GM12891 (cell line): ENCODE data around the gene IGDCC3.
"Not testable (repeated sequence)": the region's sequence is repeated elsewhere in the genome, so short reads cannot be mapped to it uniquely, and the experiment has no call there.

Experiments
- DNase-seq: peaks from one replicate; pipeline ENCODE4 v3.0.0; 2011; ENCODE audit warnings: low spot score; ENCODE audit not compliant: insufficient read length
- FAIRE-seq: peaks from 2 replicates; lab custom pipeline; 2011; peaks lifted over from hg19 to GRCh38; lab: Jason Lieb, UNC
- PAX5 ChIP-seq: IDR thresholded peaks from 2 replicates; pipeline ENCODE4 v1.6.1; 2011; ENCODE audit warnings: low read length, moderate library complexity, mild to moderate bottlenecking; ENCODE audit not compliant: insufficient read depth, severe bottlenecking
- POLR2A ChIP-seq: IDR thresholded peaks from 2 replicates; pipeline ENCODE4 v1.6.1; 2011; ENCODE audit warnings: low read depth, low read length, control low read depth
- POLR2AphosphoS5 ChIP-seq: IDR thresholded peaks from 2 replicates; pipeline ENCODE4 v1.6.1; 2011; ENCODE audit warnings: low read depth, low read length, control low read depth
- POU2F2 ChIP-seq: IDR thresholded peaks from 2 replicates; pipeline ENCODE4 v1.6.1; 2011; ENCODE audit warnings: low read depth, mild to moderate bottlenecking, control low read depth, low read length, moderate library complexity
- SPI1 ChIP-seq: IDR thresholded peaks from 2 replicates; pipeline ENCODE4 v1.6.1; 2011; ENCODE audit warnings: low read depth, low read length, control low read depth
- TAF1 ChIP-seq: IDR thresholded peaks from 2 replicates; pipeline ENCODE4 v1.6.1; 2011; ENCODE audit warnings: low read depth, low read length, control low read depth

Gene IGDCC3

GRCh38 chr15:65399001-65399706 lies 21.4 kb upstream of the IGDCC3 start:
- no peak for FAIRE-seq
- DNase-seq: no peak
- no peak for TF ChIP-seq POU2F2

GRCh38 chr15:65398486-65398885 lies 20.7 kb upstream of the IGDCC3 start:
- not testable (repeated sequence) for FAIRE-seq, DNase-seq

GRCh38 chr15:65396965-65397317 lies 19.1 kb upstream of the IGDCC3 start:
- DNase-seq (no peak), FAIRE-seq (no peak)
- TF ChIP-seq TAF1 (no peak), SPI1 (no peak), POLR2AphosphoS5 (no peak), POU2F2 (no peak), PAX5 (no peak), POLR2A (no peak)

GRCh38 chr15:65396283-65396964 lies 18.6 kb upstream of the IGDCC3 start:
- DNase-seq (no peak), FAIRE-seq (no peak)
- TF ChIP-seq SPI1 (no peak), PAX5 (no peak), POU2F2 (no peak), POLR2A (no peak), TAF1 (no peak), POLR2AphosphoS5 (no peak)

GRCh38 chr15:65395567-65396202 lies 17.9 kb upstream of the IGDCC3 start:
- no peak for FAIRE-seq
- no peak for DNase-seq
- TF ChIP-seq PAX5 (no peak), TAF1 (no peak), POLR2A (no peak), SPI1 (no peak)

GRCh38 chr15:65394936-65395335 lies 17.1 kb upstream of the IGDCC3 start:
- TF ChIP-seq POLR2AphosphoS5 (no peak), PAX5 (no peak), TAF1 (no peak), POLR2A (no peak), POU2F2 (no peak), SPI1 (no peak)
- no peak for FAIRE-seq
- no peak for DNase-seq

GRCh38 chr15:65394280-65394789 lies 16.5 kb upstream of the IGDCC3 start:
- no peak for FAIRE-seq
- TF ChIP-seq POLR2AphosphoS5: no peak
- DNase-seq: no peak

- TF ChIP-seq SPI1 (no peak), PAX5 (no peak), POLR2AphosphoS5 (no peak), POLR2A (no peak), TAF1 (no peak), POU2F2 (no peak)
- FAIRE-seq (no peak), DNase-seq (no peak)
Measured at GRCh38 chr15:65393557-65393956, 15.8 kb upstream of the IGDCC3 start.

- DNase-seq (no peak), FAIRE-seq (no peak)
- no peak for TF ChIP-seq TAF1
- no peak for TF ChIP-seq POLR2A
- no peak for TF ChIP-seq SPI1
- TF ChIP-seq POU2F2: no peak
- TF ChIP-seq POLR2AphosphoS5: no peak
Measured at GRCh38 chr15:65393091-65393490, 15.3 kb upstream of the IGDCC3 start.

- FAIRE-seq: no peak
- TF ChIP-seq PAX5: no peak
- TF ChIP-seq POLR2AphosphoS5: no peak
- TF ChIP-seq POU2F2: no peak
- no peak for TF ChIP-seq TAF1
- no peak for TF ChIP-seq POLR2A
- TF ChIP-seq SPI1: no peak
- no peak for DNase-seq
Measured at GRCh38 chr15:65392368-65392767, 14.6 kb upstream of the IGDCC3 start.
